ENCODE measurements around the gene ALLC. TPM values are rescaled to one million over a fixed set of nuclear protein-coding genes. Genes with fewer than 3 reads are reported as not detected.

ALLC gene
- total and polyA plus RNA-seq, 2 experiments from 2014 or later = not detected

- Histone ChIP-seq H3K27ac (ENCODE audit: low read depth) (no peak overlapping the region), H3K27me3 (ENCODE audit: insufficient read depth) (no peaks in the 10 kb centered on the region), H3K36me3 (ENCODE audit: insufficient read depth) (no peaks in the 10 kb centered on the region), H2AFZ (0 out of 2 replicates have a peak overlapping the region, but pooled peaks have one; percentile 18), H3K9me2 (ENCODE audit: insufficient read depth) (no peaks in the 10 kb centered on the region), H3F3A (replicated peaks; ENCODE audit: low read depth) (no peaks in the 10 kb centered on the region), H3K4me3 (no peak overlapping the region), H3K79me2 (replicated peaks; ENCODE audit: insufficient read depth) (no peaks in the 10 kb centered on the region), H3K4me2 (no peak overlapping the region), H4K20me1 (replicated peaks; ENCODE audit: insufficient read depth) (no peaks in the 10 kb centered on the region), H3K4me1 (ENCODE audit: insufficient read depth) (0 out of 2 replicates have a peak, but pooled peaks cover 4% of the 10 kb centered on the region)
- Mint-ChIP-seq H3K9me3 (no peaks in the 10 kb centered on the region; the same call in 2 of the 3 replicates), H3K27me3 (ENCODE audit: insufficient read depth, low read depth, poor library complexity) (no peaks in the 10 kb centered on the region), H3K4me3 (no peak overlapping the region), H3K27ac (no peak overlapping the region), H3K36me3 (ENCODE audit: low read depth) (no peaks in the 10 kb centered on the region), H3K4me1 (peaks cover 14% of the 10 kb centered on the region)
- peak; percentile 38 for DNase-seq (ENCODE audit: low spot score)
- ATAC-seq = peak; percentile 24; the same call in 1 of the 3 replicates
- TF ChIP-seq, protein P1, sequence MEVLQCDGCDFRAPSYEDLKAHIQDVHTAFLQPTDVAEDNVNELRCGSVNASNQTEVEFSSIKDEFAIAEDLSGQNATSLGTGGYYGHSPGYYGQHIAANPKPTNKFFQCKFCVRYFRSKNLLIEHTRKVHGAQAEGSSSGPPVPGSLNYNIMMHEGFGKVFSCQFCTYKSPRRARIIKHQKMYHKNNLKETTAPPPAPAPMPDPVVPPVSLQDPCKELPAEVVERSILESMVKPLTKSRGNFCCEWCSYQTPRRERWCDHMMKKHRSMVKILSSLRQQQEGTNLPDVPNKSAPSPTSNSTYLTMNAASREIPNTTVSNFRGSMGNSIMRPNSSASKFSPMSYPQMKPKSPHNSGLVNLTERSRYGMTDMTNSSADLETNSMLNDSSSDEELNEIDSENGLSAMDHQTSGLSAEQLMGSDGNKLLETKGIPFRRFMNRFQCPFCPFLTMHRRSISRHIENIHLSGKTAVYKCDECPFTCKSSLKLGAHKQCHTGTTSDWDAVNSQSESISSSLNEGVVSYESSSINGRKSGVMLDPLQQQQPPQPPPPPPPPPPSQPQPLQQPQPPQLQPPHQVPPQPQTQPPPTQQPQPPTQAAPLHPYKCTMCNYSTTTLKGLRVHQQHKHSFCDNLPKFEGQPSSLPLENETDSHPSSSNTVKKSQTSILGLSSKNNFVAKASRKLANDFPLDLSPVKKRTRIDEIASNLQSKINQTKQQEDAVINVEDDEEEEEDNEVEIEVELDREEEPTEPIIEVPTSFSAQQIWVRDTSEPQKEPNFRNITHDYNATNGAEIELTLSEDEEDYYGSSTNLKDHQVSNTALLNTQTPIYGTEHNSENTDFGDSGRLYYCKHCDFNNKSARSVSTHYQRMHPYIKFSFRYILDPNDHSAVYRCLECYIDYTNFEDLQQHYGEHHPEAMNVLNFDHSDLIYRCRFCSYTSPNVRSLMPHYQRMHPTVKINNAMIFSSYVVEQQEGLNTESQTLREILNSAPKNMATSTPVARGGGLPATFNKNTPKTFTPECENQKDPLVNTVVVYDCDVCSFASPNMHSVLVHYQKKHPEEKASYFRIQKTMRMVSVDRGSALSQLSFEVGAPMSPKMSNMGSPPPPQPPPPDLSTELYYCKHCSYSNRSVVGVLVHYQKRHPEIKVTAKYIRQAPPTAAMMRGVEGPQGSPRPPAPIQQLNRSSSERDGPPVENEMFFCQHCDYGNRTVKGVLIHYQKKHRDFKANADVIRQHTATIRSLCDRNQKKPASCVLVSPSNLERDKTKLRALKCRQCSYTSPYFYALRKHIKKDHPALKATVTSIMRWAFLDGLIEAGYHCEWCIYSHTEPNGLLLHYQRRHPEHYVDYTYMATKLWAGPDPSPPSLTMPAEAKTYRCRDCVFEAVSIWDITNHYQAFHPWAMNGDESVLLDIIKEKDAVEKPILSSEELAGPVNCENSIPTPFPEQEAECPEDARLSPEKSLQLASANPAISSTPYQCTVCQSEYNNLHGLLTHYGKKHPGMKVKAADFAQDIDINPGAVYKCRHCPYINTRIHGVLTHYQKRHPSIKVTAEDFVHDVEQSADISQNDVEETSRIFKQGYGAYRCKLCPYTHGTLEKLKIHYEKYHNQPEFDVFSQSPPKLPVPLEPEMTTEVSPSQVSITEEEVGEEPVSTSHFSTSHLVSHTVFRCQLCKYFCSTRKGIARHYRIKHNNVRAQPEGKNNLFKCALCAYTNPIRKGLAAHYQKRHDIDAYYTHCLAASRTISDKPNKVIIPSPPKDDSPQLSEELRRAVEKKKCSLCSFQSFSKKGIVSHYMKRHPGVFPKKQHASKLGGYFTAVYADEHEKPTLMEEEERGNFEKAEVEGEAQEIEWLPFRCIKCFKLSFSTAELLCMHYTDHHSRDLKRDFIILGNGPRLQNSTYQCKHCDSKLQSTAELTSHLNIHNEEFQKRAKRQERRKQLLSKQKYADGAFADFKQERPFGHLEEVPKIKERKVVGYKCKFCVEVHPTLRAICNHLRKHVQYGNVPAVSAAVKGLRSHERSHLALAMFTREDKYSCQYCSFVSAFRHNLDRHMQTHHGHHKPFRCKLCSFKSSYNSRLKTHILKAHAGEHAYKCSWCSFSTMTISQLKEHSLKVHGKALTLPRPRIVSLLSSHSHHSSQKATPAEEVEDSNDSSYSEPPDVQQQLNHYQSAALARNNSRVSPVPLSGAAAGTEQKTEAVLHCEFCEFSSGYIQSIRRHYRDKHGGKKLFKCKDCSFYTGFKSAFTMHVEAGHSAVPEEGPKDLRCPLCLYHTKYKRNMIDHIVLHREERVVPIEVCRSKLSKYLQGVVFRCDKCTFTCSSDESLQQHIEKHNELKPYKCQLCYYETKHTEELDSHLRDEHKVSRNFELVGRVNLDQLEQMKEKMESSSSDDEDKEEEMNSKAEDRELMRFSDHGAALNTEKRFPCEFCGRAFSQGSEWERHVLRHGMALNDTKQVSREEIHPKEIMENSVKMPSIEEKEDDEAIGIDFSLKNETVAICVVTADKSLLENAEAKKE (CRISPR knock-in tag; IDR thresholded peaks at IDR 0.05) = no peak
- peak in 1 of 2 experiments; percentile 16; a peak in 2 of 4 replicates for TF ChIP-seq CTCF (conservative IDR thresholded peaks at IDR 0.05; ENCODE audit: low read depth in 2 of 2)
These were observed 4.2 kb downstream of the ALLC start for GRCh38 chr2:3662239-3662638.

DNA sequence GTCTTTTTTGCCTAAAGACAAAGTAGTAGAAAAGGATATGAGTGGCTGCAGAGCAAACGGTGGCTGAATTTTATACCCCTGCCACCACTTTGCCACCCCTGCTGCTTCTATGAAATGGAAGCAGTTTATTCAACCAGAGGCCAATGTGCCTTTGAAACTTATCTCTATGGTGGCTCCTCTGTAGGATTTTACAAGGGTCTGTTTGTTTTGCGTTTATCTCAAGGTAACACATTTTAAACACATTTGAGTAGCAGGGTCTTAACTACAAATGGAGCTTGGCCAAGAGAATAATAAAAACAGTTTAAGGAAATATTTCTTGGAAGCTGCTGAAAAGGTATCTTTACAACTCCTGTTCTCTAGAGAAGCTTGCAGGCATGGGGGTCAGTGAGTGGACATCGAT, 6.1 kb downstream of the ALLC start:
- Mint-ChIP-seq H3K36me3 (ENCODE audit: low read depth) (no peaks in the 10 kb centered on the region), H3K4me1 (peaks cover 11% of the 10 kb centered on the region), H3K27me3 (ENCODE audit: insufficient read depth, low read depth, poor library complexity) (peaks cover 2% of the 10 kb centered on the region), H3K9me3 (peaks cover 4% of the 10 kb centered on the region; the same call in 2 of the 3 replicates), H3K27ac (no peak overlapping the region), H3K4me3 (no peak overlapping the region)
- Histone ChIP-seq H3K27me3 (ENCODE audit: insufficient read depth) (no peaks in the 10 kb centered on the region), H3F3A (replicated peaks; ENCODE audit: low read depth) (no peaks in the 10 kb centered on the region), H3K4me1 (ENCODE audit: insufficient read depth) (0 out of 2 replicates have a peak, but pooled peaks cover 4% of the 10 kb centered on the region), H3K4me2 (no peak overlapping the region), H2AFZ (no peak overlapping the region), H3K9me2 (ENCODE audit: insufficient read depth) (no peaks in the 10 kb centered on the region), H4K20me1 (replicated peaks; ENCODE audit: insufficient read depth) (no peaks in the 10 kb centered on the region), H3K4me3 (no peak overlapping the region), H3K79me2 (replicated peaks; ENCODE audit: insufficient read depth) (no peaks in the 10 kb centered on the region), H3K36me3 (ENCODE audit: insufficient read depth) (no peaks in the 10 kb centered on the region), H3K27ac (ENCODE audit: low read depth) (no peak overlapping the region)
- ATAC-seq (no peak), DNase-seq (ENCODE audit: low spot score) (no peak)
- TF ChIP-seq NANOG (IDR thresholded peaks at IDR 0.05; ENCODE audit: borderline replicate concordance) (no peak), CTCF (conservative IDR thresholded peaks at IDR 0.05; ENCODE audit: low read depth in 2 of 2) (no peak), ZNF114 (CRISPR knock-in tag; IDR thresholded peaks at IDR 0.05) (no peak)

Measured in GM23338 (cell line).